K562 (cell line): Measurements from ENCODE around the gene RNF217.

Experiments
- BCL6 ChIP-seq: fragments of 250-450 bp; sonication (Bioruptor Pico); IDR thresholded peaks from 2 replicates; pipeline ENCODE4 v1.4.0; 2020
- BRCA1 ChIP-seq, 2 experiments: fragments of 450-650 bp in 1 of 2; sonication (generic) in 1 of 2; formaldehyde crosslinking in 1 of 2; IDR thresholded peaks; 2 replicates each; pipeline versions ENCODE4 v1.5.0 to v1.6.1; 2017 to 2020; ENCODE audit warnings: mild to moderate bottlenecking in 1 of 2, missing genetic modification reagents in 1 of 2
- OTX1 ChIP-seq: fragments of 450-650 bp; formaldehyde crosslinking; IDR thresholded peaks from 2 replicates; pipeline ENCODE4 v1.4.0; 2022; ENCODE audit warnings: mild to moderate bottlenecking
- PHF8 ChIP-seq: fragments of 200-600 bp; sonication (generic); IDR thresholded peaks from 2 replicates; pipeline ENCODE4 v1.6.1; 2012; ENCODE audit warnings: mixed run types, mild to moderate bottlenecking, inconsistent platforms, low read length, moderate library complexity, borderline replicate concordance
- POLR2AphosphoS2 ChIP-seq: IDR thresholded peaks from 2 replicates; pipeline ENCODE4 v1.6.1; 2012; ENCODE audit warnings: low read length, improper control_type of control experiment
- ZNF175 ChIP-seq: fragments of 200-800 bp; sonication (Bioruptor generic); IDR thresholded peaks from 2 replicates; pipeline ENCODE4 v1.6.1; 2016; ENCODE audit warnings: low read depth, mild to moderate bottlenecking, missing genetic modification characterization, missing compliant biosample characterization
- TF ChIP-seq, protein P1 (sequence below), 3 experiments: IDR thresholded peaks in 2 of 3; conservative IDR thresholded peaks in 1 of 3; 2 replicates each; pipeline ENCODE4 v1.5.1; 2011 to 2012; ENCODE audit warnings: low read length in 3 of 3, mild to moderate bottlenecking in 3 of 3, control low read depth in 2 of 3, improper control_type of control experiment in 1 of 3, inconsistent platforms in 1 of 3, low read depth in 1 of 3, mixed read lengths in 1 of 3, moderate library complexity in 1 of 3; ENCODE audit not compliant: insufficient read depth in 2 of 3

DNA sequence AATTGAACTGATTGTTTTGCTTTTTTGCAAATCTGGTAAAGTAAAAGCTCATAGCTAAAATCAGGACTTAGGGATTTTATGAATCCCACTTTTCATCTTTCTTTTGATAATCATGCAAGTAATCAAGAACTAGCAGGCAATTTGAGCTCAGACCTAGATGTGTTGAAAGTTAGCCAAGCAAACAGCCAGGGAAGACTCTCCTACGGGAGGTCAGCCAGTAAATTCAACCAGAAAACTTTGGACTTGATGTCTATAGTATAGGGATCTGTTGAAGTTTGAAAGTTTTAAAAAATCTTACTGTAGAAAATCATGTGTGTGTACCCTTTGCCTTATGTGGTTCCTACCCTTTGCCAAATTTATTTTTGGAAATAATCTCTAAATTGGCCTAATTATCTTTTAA lies 96.3 kb downstream of the RNF217 start:
- TF ChIP-seq POLR2AphosphoS2 (no peak), PHF8 (no peak), ZNF175 (CRISPR knock-in tag) (no peak), BCL6 (no peak), BRCA1 (IDR thresholded peaks at IDR 0.05) (no peak), BRCA1 (CRISPR knock-in tag; IDR thresholded peaks at IDR 0.05) (no peak), OTX1 (no peak)
- TF ChIP-seq, protein P1, sequence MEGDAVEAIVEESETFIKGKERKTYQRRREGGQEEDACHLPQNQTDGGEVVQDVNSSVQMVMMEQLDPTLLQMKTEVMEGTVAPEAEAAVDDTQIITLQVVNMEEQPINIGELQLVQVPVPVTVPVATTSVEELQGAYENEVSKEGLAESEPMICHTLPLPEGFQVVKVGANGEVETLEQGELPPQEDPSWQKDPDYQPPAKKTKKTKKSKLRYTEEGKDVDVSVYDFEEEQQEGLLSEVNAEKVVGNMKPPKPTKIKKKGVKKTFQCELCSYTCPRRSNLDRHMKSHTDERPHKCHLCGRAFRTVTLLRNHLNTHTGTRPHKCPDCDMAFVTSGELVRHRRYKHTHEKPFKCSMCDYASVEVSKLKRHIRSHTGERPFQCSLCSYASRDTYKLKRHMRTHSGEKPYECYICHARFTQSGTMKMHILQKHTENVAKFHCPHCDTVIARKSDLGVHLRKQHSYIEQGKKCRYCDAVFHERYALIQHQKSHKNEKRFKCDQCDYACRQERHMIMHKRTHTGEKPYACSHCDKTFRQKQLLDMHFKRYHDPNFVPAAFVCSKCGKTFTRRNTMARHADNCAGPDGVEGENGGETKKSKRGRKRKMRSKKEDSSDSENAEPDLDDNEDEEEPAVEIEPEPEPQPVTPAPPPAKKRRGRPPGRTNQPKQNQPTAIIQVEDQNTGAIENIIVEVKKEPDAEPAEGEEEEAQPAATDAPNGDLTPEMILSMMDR (IDR thresholded peaks at IDR 0.05 in 2 of 3, conservative IDR thresholded peaks at IDR 0.05 in 1 of 3; ENCODE audit: insufficient read depth in 2 of 3, low read depth in 1 of 3, low read length in 3 of 3) = no peak
